AG04449 (cell line): Measurements from ENCODE around the gene MYOM3.

Experiments used
- CTCF ChIA-PET: fragments of 350-600 bp; formaldehyde crosslinking; extraction: SDS; loops from one replicate; lab custom pipeline; 2021; ENCODE audit warnings: antibody characterized with exemption; lab: Yijun Ruan, JAX
- POLR2A ChIA-PET: fragments of 400-600, 350-600 bp; formaldehyde crosslinking; extraction: SDS; loops from one replicate; lab custom pipeline; 2020; ENCODE audit warnings: antibody characterized with exemption, inconsistent platforms; lab: Yijun Ruan, JAX
- DNase-seq: peaks from one replicate; pipeline ENCODE4 v3.0.0-alpha.2; 2010; ENCODE audit warnings: low read depth, low spot score
- H3K4me3 ChIP-seq: 2 replicates; pipeline ENCODE4 v1.5.1; 2011; ENCODE audit warnings: low read depth, mild to moderate bottlenecking, control low read depth, low read length
- TF ChIP-seq, protein P1 (sequence below): IDR thresholded peaks from one replicate; pipeline ENCODE4 v1.5.1; 2011; ENCODE audit warnings: mild to moderate bottlenecking, moderate library complexity, low read length, control low read depth, inconsistent platforms; ENCODE audit not compliant: insufficient read depth; ENCODE audit errors: missing control alignments

The MYOM3 gene

GRCh38 chr1:24080131-24080530 is 31.8 kb downstream of the MYOM3 start:
- ChIA-PET POLR2A (no interaction called here), CTCF (interaction anchor here (8.7 kb wide), 1 partner anchor 10 kb away, joined by 68 read pairs; no protein-coding TSS in a partner anchor)
- TF ChIP-seq, protein P1, sequence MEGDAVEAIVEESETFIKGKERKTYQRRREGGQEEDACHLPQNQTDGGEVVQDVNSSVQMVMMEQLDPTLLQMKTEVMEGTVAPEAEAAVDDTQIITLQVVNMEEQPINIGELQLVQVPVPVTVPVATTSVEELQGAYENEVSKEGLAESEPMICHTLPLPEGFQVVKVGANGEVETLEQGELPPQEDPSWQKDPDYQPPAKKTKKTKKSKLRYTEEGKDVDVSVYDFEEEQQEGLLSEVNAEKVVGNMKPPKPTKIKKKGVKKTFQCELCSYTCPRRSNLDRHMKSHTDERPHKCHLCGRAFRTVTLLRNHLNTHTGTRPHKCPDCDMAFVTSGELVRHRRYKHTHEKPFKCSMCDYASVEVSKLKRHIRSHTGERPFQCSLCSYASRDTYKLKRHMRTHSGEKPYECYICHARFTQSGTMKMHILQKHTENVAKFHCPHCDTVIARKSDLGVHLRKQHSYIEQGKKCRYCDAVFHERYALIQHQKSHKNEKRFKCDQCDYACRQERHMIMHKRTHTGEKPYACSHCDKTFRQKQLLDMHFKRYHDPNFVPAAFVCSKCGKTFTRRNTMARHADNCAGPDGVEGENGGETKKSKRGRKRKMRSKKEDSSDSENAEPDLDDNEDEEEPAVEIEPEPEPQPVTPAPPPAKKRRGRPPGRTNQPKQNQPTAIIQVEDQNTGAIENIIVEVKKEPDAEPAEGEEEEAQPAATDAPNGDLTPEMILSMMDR: no peak
- DNase-seq: no peak
- no peak overlapping the region for H3K4me3 ChIP-seq

DNA sequence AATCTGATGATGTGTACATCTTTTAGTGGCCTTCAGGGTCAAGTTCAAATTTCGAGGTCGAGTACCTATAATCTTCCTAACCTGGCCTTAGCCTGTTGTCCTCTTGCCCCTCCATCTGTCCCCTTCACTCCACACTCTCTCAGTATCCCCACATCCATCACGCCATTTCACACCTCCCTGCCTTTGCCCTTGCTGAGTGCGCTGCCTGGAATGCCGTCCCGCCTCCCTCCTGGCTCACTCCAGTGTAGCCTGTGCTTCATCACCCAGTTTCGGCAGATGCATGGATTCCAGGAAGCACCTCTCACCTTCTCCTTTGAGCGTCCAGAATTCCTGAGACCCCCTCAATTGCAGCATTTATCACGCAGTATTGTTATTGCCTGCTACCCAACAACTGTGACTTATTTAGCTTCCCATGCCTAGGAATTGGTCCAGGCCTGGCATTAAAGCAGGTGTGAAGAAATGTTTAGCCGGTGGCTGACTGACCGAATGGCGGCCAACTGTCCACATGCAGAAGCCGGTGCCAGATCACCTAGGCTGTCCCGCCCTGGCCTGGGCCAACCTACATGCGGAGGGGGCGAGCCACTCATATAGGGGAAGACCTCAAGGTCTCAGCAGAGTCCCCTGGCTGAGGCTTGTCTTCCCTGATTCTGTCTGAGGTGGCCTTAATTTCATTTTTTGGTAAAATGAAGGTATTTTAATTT is 34.5 kb downstream of the MYOM3 start:
- ChIA-PET POLR2A (no interaction called here), CTCF (no interaction called here)
- DNase-seq: no peak
- TF ChIP-seq, protein P1: no peak
- H3K4me3 ChIP-seq: no peak overlapping the region

GRCh38 chr1:24075946-24076345 is 36.0 kb downstream of the MYOM3 start:
- no peak overlapping the region for H3K4me3 ChIP-seq
- DNase-seq: no peak
- CTCF ChIA-PET: interaction anchor here (1.8 kb wide), 1 partner anchor 8 kb away, joined by 5 read pairs; no protein-coding TSS in a partner anchor
- TF ChIP-seq, protein P1: no peak
- POLR2A ChIA-PET: no interaction called here

DNA sequence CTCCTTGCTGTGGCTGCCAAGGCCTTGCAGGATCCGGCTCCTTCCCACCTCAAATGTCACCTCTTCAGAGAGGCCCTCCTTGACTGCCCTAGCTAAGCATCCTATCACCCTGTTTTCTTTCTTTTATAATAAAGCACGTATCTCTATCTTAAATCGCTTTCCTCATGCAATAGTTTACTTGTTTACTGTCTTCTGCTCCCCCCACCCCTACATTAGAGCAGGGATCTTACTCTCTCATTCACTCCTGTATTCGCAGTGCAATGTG is 36.4 kb downstream of the MYOM3 start:
- ChIA-PET CTCF (interaction anchor here (1.8 kb wide), 1 partner anchor 8 kb away, joined by 5 read pairs; no protein-coding TSS in a partner anchor), POLR2A (no interaction called here)
- DNase-seq: no peak
- no peak overlapping the region for H3K4me3 ChIP-seq
- TF ChIP-seq, protein P1: no peak

GRCh38 chr1:24074817-24075589 is 36.9 kb downstream of the MYOM3 start:
- CTCF ChIA-PET: interaction anchor here (0.9 to 1.8 kb wide), 4 partner anchors 9 to 318 kb away, joined by 3 to 5 read pairs (median 4); no protein-coding TSS in a partner anchor
- no peak overlapping the region for H3K4me3 ChIP-seq
- POLR2A ChIA-PET: no interaction called here
- TF ChIP-seq, protein P1: no peak
- no peak for DNase-seq

DNA sequence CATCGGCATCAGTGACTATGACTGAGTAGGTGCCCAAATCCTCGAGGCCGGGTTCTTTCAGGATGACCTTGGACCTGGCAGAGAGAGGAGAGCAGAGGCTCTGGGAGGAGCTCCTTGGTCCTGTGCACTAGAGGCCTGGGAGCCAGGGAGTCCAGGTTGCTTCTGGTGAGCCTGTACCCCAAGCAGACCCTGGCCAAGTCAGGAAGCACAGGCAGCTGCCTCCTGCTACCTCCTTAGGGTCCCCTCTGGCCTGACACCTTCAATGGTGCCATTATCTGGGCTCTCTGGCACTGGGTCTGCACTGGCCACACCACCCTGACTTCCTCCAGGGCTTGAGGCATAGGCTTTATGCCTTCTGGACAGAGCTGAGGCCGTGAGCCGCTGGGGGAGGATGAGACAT is 37.7 kb downstream of the MYOM3 start:
- no peak overlapping the region for H3K4me3 ChIP-seq
- POLR2A ChIA-PET: no interaction called here
- CTCF ChIA-PET: interaction anchor here (0.9 to 1.8 kb wide), 4 partner anchors 10 to 319 kb away, joined by 3 to 5 read pairs (median 4); no protein-coding TSS in a partner anchor
- TF ChIP-seq, protein P1: no peak
- DNase-seq: no peak
